ENCODE results near the gene SLK.

SLK gene

DNA sequence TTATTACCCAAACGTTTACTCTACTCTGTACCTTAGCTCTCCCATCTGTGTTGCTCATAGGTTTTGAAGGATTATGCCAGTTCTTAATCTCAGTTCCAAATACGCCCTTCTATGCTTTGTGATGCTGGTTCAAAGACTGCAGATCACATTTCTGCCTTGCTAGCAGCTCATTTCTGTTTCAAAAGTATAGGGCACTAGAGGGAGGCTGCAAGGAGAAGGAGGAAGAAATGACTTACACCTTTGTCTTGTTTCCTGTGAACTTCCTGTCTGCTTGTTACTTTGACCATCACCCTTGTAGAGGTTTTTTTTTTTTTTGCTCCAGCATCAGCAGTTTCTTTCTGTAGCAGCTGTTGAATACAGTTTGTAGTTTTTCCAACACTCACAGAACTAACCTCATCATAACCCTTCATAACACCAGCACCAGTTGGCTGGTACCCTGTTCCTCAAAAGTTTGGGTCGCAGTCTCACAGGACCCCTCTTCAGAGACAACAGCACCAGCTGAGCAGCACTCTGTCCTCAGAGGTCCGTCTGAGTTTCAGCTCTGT is 16.5 kb downstream of the SLK start:
- H3K4me1 ChIP-seq (ENCODE audit: insufficient read depth, low read length) = no peaks in the 10 kb centered on the region
- H2AFZ ChIP-seq (ENCODE audit: low read depth, low read length) = no peak overlapping the region
- H3K4me3 ChIP-seq (ENCODE audit: low read length) = no peak overlapping the region
- no peaks in the 10 kb centered on the region for H3K9me3 ChIP-seq (ENCODE audit: low read length)
- no peaks in the 10 kb centered on the region for H3K27me3 ChIP-seq (ENCODE audit: insufficient read depth, low read length)
- no peaks in the 10 kb centered on the region for H3K36me3 ChIP-seq (ENCODE audit: insufficient read depth, low read length)

DNA sequence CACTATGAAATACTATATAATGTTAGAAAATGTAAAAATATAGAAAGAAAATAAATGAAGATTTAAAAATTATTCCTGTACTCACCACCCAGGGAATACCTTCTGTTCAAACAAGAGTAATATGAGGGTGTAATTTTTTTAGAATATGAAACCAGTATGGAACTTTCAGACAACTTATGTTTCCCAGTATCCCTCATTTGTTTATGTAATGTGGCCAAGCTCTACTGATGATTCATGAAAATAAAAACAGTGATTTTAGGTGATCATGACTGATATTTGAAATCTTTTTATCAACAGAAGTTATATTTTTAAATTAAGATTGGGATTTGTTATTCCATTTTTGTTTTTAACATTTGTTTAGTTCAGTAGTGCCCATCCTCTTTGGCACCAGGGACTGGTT is 18.8 kb downstream of the SLK start:
- Histone ChIP-seq H3K36me3 (ENCODE audit: insufficient read depth, low read length) (no peaks in the 10 kb centered on the region), H3K9me3 (ENCODE audit: low read length) (no peaks in the 10 kb centered on the region), H3K4me1 (ENCODE audit: insufficient read depth, low read length) (no peaks in the 10 kb centered on the region), H2AFZ (ENCODE audit: low read depth, low read length) (no peak overlapping the region), H3K27me3 (ENCODE audit: insufficient read depth, low read length) (no peaks in the 10 kb centered on the region), H3K4me3 (ENCODE audit: low read length) (no peak overlapping the region)

DNA sequence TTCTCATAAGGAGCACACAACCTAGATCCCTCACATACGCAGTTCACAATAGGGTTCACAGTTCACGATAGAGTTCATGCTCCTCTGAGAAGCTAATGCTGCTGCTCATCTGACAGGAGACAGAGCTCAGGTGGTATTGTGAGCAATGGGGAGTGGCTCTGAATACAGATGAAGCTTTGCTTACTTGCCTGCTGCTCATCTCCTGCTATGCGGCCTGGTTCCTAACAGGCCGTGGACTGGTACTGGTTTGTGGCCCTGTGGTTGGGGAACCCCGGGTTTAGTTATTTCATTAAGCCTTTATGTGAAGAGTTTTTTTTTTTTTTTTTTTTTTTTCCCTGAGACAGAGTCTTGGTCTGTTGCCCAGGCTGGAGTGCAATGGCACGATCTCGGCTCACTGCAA is 19.4 kb downstream of the SLK start:
- Histone ChIP-seq H3K4me3 (ENCODE audit: low read length) (no peak overlapping the region), H3K27me3 (ENCODE audit: insufficient read depth, low read length) (no peaks in the 10 kb centered on the region), H2AFZ (ENCODE audit: low read depth, low read length) (no peak overlapping the region), H3K4me1 (ENCODE audit: insufficient read depth, low read length) (no peaks in the 10 kb centered on the region), H3K36me3 (ENCODE audit: insufficient read depth, low read length) (no peaks in the 10 kb centered on the region), H3K9me3 (ENCODE audit: low read length) (no peaks in the 10 kb centered on the region)

DNA sequence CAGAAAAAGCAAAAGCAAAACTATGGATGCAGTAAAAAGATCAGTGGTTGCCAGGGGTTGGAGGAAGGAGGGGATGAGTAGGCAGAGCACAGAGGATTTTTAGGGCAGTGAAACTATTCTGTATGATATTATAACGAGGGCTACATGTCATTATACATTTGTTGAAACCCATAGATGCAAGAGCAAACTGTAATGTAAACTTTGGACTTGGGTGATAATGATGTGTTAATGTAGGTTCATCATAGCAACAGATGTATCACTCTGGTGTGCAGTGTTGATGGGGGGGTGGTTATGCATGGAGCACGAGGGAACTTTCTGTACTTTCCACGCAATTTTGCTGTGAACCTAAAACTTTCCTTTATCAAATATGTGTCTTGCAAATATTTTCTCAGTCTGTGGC is 23.2 kb downstream of the SLK start:
- H2AFZ ChIP-seq (ENCODE audit: low read depth, low read length) = no peak overlapping the region
- no peaks in the 10 kb centered on the region for H3K4me1 ChIP-seq (ENCODE audit: insufficient read depth, low read length)
- no peaks in the 10 kb centered on the region for H3K9me3 ChIP-seq (ENCODE audit: low read length)
- no peaks in the 10 kb centered on the region for H3K27me3 ChIP-seq (ENCODE audit: insufficient read depth, low read length)
- peaks cover 4% of the 10 kb centered on the region for H3K36me3 ChIP-seq (ENCODE audit: insufficient read depth, low read length)
- H3K4me3 ChIP-seq (ENCODE audit: low read length) = no peak overlapping the region

DNA sequence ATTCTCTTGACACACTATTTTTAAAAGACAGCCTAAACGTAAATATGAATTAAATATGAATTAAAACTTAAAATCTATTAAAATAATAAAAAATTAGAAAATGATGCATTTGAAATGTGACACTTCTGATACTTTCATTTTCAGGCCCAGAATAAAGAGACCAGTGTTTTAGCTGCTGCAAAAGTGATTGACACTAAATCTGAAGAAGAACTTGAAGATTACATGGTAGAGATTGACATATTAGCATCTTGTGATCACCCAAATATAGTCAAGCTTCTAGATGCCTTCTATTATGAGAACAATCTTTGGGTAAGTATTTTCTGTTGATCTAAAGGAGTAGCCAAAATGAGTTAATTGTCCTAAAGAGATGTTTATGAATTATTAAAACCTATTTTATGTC is 23.6 kb downstream of the SLK start:
- no peaks in the 10 kb centered on the region for H3K9me3 ChIP-seq (ENCODE audit: low read length)
- peaks cover 4% of the 10 kb centered on the region for H3K36me3 ChIP-seq (ENCODE audit: insufficient read depth, low read length)
- no peaks in the 10 kb centered on the region for H3K4me1 ChIP-seq (ENCODE audit: insufficient read depth, low read length)
- H2AFZ ChIP-seq (ENCODE audit: low read depth, low read length) = no peak overlapping the region
- no peaks in the 10 kb centered on the region for H3K27me3 ChIP-seq (ENCODE audit: insufficient read depth, low read length)
- no peak overlapping the region for H3K4me3 ChIP-seq (ENCODE audit: low read length)

DNA sequence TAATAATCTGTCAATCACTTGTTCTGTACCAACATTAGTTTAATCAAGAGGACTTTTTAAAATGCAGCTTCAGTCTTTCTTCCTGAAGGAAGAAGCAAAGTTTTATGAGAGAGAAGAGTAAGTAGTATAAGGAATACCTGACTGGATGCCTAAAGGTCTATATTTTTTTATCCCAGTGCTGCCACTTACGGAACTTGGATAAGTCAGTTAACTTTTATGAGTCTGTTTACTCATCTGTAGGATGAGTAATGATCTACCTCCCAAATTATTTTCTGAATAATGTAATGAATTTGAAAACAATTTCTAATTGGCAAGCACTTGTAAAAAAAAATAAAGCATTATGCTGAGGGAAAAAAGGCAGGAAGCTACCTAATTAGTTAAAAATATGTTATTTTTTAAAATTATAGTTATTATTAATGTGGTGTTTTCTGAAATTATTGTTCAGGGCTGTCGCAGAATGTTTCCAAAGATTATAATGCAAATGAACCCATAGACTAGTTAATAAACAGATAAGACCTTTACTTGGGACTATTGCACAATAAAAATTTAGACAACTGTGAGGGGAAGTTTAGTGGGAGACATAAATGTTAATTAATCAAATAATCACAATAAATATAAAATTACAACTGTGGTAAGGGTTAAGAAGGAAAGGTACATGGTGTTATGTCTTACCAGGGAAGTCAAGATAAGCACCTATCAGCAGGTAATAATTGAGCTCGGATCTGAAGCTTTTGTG is 24.6 kb downstream of the SLK start:
- Histone ChIP-seq H3K4me1 (ENCODE audit: insufficient read depth, low read length) (no peaks in the 10 kb centered on the region), H3K4me3 (ENCODE audit: low read length) (no peak overlapping the region), H3K36me3 (ENCODE audit: insufficient read depth, low read length) (peaks cover 4% of the 10 kb centered on the region), H3K27me3 (ENCODE audit: insufficient read depth, low read length) (no peaks in the 10 kb centered on the region), H3K9me3 (ENCODE audit: low read length) (no peaks in the 10 kb centered on the region), H2AFZ (ENCODE audit: low read depth, low read length) (no peak overlapping the region)

DNA sequence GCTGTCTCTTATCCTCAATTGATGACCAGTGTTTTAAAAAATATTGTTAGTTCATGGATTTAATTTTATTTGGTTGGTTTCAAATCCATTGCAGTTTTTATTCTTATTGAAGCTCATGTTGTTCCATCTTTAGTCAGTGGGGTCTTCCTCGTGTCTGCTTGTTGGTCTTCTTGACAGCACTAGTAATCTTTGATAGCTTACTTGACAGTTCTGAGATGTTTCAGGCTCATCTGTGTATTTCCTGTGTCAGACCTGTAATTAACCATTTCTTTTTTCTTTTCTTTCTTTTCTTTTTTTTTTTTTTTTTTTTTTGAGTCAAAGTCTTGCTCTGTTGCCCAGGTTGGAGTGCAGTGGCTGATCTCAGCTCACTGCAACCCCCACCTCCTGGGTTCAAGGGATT is 28.2 kb downstream of the SLK start:
- no peaks in the 10 kb centered on the region for H3K9me3 ChIP-seq (ENCODE audit: low read length)
- H3K36me3 ChIP-seq (ENCODE audit: insufficient read depth, low read length) = peaks cover 18% of the 10 kb centered on the region
- no peaks in the 10 kb centered on the region for H3K4me1 ChIP-seq (ENCODE audit: insufficient read depth, low read length)
- H2AFZ ChIP-seq (ENCODE audit: low read depth, low read length) = no peak overlapping the region
- H3K4me3 ChIP-seq (ENCODE audit: low read length) = no peak overlapping the region
- H3K27me3 ChIP-seq (ENCODE audit: insufficient read depth, low read length) = no peaks in the 10 kb centered on the region

DNA sequence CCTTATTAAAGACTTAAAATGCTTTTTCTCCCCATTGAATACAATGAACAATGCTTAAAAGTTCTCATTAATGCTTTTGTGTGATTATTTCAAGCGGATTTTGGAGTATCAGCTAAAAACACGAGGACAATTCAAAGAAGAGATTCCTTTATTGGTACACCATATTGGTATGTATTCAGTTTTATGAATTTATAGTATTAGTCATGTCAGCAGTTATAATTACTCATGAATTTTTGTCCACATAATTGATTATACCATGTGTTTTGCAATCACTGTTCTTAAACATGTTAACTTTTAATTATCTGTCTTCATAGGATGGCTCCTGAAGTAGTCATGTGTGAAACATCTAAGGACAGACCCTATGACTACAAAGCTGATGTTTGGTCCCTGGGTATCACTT is 31.9 kb downstream of the SLK start:
- no peaks in the 10 kb centered on the region for H3K9me3 ChIP-seq (ENCODE audit: low read length)
- H3K36me3 ChIP-seq (ENCODE audit: insufficient read depth, low read length) = peaks cover 40% of the 10 kb centered on the region
- H3K4me3 ChIP-seq (ENCODE audit: low read length) = no peak overlapping the region
- no peaks in the 10 kb centered on the region for H3K27me3 ChIP-seq (ENCODE audit: insufficient read depth, low read length)
- no peaks in the 10 kb centered on the region for H3K4me1 ChIP-seq (ENCODE audit: insufficient read depth, low read length)
- H2AFZ ChIP-seq (ENCODE audit: low read depth, low read length) = no peak overlapping the region

DNA sequence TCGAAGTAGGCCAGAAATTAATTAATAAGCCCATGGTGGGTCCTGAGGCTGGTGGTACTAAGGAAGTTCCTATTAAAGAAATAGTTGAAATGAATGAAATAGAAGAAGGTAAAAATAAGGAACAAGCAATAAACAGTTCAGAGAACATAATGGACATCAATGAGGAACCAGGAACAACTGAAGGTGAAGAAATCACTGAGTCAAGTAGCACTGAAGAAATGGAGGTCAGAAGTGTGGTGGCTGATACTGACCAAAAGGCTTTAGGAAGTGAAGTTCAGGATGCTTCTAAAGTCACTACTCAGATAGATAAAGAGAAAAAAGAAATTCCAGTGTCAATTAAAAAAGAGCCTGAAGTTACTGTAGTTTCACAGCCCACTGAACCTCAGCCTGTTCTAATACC is 36.0 kb downstream of the SLK start:
- H3K27me3 ChIP-seq (ENCODE audit: insufficient read depth, low read length) = no peaks in the 10 kb centered on the region
- H3K36me3 ChIP-seq (ENCODE audit: insufficient read depth, low read length) = peaks cover 53% of the 10 kb centered on the region
- H3K9me3 ChIP-seq (ENCODE audit: low read length) = no peaks in the 10 kb centered on the region
- no peak overlapping the region for H2AFZ ChIP-seq (ENCODE audit: low read depth, low read length)
- no peak overlapping the region for H3K4me3 ChIP-seq (ENCODE audit: low read length)
- H3K4me1 ChIP-seq (ENCODE audit: insufficient read depth, low read length) = no peaks in the 10 kb centered on the region

DNA sequence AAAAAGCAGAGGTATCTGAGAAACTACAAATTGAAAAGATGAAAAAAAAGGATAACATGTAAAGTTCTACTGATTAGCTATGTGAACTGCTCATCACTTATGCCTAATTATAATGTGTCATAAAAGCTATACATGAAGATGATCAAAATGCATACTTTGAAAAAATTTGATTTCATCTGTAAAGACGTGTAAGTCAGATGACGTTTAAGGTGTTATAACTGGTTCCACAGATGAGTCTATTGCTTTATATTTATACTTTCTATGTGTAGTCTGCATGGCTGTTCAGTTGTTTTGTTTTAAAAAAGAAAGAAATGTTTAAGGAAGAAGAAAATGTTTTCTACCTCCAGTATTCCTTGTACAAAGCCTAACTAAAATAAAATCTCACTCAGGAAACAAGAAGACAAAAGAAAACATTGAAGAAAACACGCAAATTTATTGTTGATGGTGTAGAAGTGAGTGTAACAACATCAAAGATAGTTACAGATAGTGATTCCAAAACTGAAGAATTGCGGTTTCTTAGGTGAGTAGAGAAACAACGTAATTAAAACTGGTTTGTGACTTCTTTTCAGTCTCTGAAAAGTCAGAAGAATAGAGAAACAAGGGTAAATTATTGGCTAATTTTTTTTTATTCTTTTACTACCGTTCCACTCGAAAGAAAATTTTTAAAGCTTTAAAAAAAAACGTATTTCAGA is 38.4 kb downstream of the SLK start:
- H3K9me3 ChIP-seq (ENCODE audit: low read length) = no peaks in the 10 kb centered on the region
- peaks cover 56% of the 10 kb centered on the region for H3K36me3 ChIP-seq (ENCODE audit: insufficient read depth, low read length)
- H3K4me3 ChIP-seq (ENCODE audit: low read length) = no peak overlapping the region
- no peaks in the 10 kb centered on the region for H3K4me1 ChIP-seq (ENCODE audit: insufficient read depth, low read length)
- H2AFZ ChIP-seq (ENCODE audit: low read depth, low read length) = no peak overlapping the region
- H3K27me3 ChIP-seq (ENCODE audit: insufficient read depth, low read length) = no peaks in the 10 kb centered on the region

DNA sequence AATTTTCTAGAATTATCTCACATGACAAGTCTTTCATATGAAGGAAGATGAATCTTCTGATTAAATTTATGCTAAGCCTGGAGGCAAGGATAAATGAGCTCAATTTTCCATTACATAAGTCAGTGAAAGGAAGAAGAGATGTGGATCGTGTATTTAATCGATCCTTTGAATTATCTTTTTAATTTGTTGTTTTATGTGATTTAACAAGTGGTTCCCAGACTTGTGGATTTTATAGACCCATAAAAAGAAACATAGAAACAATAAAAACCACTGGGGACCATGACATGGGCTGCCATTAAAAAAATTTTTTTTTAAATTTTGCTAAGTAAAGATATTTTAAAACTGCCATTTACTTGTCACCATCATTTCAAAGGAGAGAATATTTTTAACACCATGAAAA is 45.0 kb downstream of the SLK start:
- no peak overlapping the region for H3K4me3 ChIP-seq (ENCODE audit: low read length)

DNA sequence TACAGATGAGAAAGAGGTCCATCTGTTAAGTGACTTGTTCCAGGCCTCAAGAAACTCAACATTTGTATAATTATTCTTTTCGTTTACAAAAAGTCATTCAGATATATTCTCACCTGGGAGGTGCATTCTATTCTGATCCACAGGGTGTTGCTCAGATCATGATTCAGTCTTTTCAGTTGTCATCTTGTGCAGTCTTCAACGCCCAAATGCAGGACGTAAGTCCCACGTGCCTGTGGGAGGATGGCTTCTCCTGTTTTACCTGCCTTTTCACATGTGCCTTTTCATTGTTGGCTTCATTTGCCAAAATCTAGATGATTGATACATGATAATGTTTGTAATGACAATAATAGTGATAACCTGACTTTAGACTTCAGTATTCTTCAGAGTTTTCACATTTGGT is 46.5 kb downstream of the SLK start:
- Histone ChIP-seq H3K4me1 (ENCODE audit: insufficient read depth, low read length) (no peaks in the 10 kb centered on the region), H2AFZ (ENCODE audit: low read depth, low read length) (no peak overlapping the region), H3K36me3 (ENCODE audit: insufficient read depth, low read length) (peaks cover 16% of the 10 kb centered on the region), H3K27me3 (ENCODE audit: insufficient read depth, low read length) (no peaks in the 10 kb centered on the region), H3K9me3 (ENCODE audit: low read length) (no peaks in the 10 kb centered on the region), H3K4me3 (ENCODE audit: low read length) (no peak overlapping the region)

More for the DNA sequence above, 45.0 kb downstream of the SLK start:
- Histone ChIP-seq H3K27me3 (ENCODE audit: insufficient read depth, low read length) (no peaks in the 10 kb centered on the region), H3K36me3 (ENCODE audit: insufficient read depth, low read length) (peaks cover 19% of the 10 kb centered on the region), H3K9me3 (ENCODE audit: low read length) (no peaks in the 10 kb centered on the region), H3K4me1 (ENCODE audit: insufficient read depth, low read length) (no peaks in the 10 kb centered on the region), H2AFZ (ENCODE audit: low read depth, low read length) (no peak overlapping the region)

DNA sequence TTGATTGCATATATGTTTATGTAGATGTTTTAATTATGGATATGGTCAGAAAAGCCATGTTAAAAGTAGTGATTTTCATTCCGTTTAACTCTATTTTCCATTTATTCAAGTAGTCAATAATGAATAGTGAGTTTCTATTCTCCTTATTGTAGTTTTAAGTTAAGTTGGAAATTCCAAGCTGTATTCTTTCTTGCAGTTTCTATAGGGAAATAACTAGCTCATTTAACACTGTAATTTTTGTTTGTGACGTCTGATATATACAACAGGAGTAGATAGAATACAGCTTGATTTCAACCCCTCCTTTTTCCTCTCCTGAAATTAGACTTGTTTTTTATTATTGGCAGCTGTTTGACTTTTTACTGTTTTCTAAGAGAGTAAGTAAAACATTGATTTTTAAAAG is 47.2 kb downstream of the SLK start:
- Histone ChIP-seq H2AFZ (ENCODE audit: low read depth, low read length) (no peak overlapping the region), H3K27me3 (ENCODE audit: insufficient read depth, low read length) (no peaks in the 10 kb centered on the region), H3K36me3 (ENCODE audit: insufficient read depth, low read length) (peaks cover 20% of the 10 kb centered on the region), H3K4me1 (ENCODE audit: insufficient read depth, low read length) (no peaks in the 10 kb centered on the region), H3K4me3 (ENCODE audit: low read length) (no peak overlapping the region), H3K9me3 (ENCODE audit: low read length) (no peaks in the 10 kb centered on the region)

Measured in neuron (in vitro differentiated cells).